IPS-NIHi7 (cell line): Measurements from ENCODE around the gene RASGEF1C.

Experiments used
- DNase-seq: peaks from one replicate; pipeline ENCODE4 v3.0.0; 2012; ENCODE audit warnings: mixed read lengths; ENCODE audit errors: extremely low spot score

The RASGEF1C gene

DNA sequence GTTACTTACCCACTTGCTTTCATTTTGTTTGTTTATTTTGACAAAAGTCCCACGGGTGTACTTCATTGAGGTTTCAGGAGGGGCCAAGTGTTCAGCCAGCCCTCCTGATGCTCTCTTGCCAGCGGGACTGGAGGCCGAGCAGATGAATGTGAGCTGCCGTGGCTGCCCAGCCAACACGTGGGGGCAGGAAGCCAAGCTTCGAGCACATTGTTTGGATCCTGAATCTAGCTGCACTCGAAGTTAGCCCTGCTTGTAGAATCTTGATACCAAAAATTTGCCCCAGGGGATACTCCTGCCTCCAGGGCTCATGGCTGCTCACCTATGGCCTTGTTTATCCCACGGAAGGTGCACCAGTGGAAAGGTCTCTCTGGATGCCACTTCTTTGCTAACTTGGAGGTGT lies 49.3 kb downstream of the RASGEF1C start:
- DNase-seq: peak; percentile 7

- peak; percentile 6 for DNase-seq
These were observed 51.1 kb downstream of the RASGEF1C start for GRCh38 chr5:180157866-180158265.

GRCh38 chr5:180156141-180156540 lies 52.9 kb downstream of the RASGEF1C start:
- no peak for DNase-seq

DNA sequence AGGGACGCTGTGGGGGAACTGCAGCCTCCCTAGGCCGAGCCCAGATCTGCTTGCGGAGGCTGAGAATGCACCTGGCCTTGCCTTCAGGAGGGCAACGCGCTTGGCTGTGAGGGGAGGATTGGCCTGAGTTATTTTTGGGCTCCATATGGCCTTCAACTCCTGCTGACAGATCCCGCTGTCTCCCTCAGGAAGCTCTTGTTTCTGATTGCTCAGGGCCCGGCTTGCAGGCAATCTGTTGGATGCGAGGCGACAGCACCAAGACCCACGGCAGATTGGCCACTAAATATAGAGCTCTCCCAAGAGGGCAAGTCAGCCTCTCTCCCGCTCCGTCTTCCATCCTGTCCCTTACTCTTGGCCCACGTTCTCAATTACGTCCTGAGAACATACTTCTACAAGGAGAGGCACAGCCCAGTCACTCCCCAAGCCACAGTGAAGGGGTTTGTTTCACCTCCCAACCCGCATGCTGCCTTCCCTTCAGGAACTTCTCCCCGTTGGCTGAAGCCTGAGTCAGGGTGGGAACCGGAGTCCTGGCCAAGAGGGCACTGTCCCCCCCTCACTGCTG lies 53.6 kb downstream of the RASGEF1C start:
- no peak for DNase-seq

GRCh38 chr5:180154821-180155364 lies 54.1 kb downstream of the RASGEF1C start:
- no peak for DNase-seq

GRCh38 chr5:180153991-180154390 lies 55.0 kb downstream of the RASGEF1C start:
- DNase-seq: no peak

- DNase-seq: no peak
These were observed 55.9 kb downstream of the RASGEF1C start for GRCh38 chr5:180153099-180153498.

DNA sequence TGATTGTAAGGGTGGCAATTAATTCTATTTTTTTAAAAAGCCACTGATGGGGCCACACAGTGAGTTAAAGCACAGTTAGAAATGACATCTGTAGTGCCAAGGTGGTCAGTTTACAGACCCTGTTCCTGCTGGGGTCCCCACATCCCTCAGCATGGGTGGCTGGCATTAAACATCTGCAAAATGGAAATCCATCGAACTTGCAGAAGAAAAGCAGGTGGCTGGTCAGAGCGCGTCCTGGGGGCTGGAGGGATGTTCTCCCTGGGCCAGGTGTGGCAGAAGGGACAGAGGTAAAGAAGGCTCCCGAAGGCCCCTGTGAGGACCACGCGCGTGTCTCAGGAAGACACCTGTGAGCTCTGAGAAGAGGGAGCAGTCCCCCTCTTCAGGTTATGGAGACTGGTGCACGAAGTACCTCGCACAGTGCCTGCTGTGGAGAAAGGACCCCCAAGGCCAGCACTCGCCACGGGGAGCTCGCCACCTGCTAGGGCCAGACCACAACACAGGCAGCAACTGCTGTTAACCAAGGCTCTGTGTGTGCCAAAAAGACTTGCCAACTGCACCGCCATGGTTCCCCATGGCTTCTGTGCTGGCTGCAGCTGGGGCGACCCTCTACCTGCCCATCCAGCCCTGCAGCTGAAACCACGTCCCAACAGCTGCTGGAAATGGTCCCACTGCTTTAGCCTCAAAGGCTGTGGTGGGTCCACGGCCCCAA lies 65.2 kb downstream of the RASGEF1C start:
- peak; percentile 5 for DNase-seq

- DNase-seq: peak; percentile 7
These were observed 66.0 kb downstream of the RASGEF1C start for GRCh38 chr5:180142824-180143610.

GRCh38 chr5:180142021-180142765 lies 66.8 kb downstream of the RASGEF1C start:
- no peak for DNase-seq

- DNase-seq: no peak
These were observed 67.8 kb downstream of the RASGEF1C start for GRCh38 chr5:180141068-180141660.

- peak; percentile 8 for DNase-seq
These were observed 68.4 kb downstream of the RASGEF1C start for GRCh38 chr5:180140571-180140970.

DNA sequence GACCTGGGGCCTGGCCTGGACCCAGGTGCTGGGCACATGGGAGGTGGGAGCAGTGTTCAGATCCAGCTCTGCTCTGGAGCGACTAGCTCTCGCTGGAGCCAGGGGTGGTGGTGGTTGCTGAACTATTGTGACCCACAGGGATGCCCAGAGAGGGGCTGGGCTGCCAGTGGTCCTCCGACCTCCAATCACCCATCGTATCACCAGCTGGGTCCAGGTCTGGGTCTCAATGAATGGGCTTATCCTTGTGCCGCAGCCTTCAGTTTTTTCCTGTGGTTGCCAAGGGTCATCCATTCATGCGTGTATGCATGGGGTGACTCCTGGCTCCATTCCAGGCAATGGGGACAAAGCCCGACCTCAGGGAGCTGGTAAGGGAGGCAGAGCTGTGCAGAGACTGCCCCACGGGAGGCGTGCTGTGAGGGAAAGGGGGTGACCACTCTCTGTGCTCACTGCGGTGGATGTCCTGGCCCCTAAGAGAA lies 68.9 kb downstream of the RASGEF1C start:
- DNase-seq: peak; percentile 5

- no peak for DNase-seq
These were observed 69.3 kb downstream of the RASGEF1C start for GRCh38 chr5:180139731-180140055.

GRCh38 chr5:180138976-180139730 lies 69.9 kb downstream of the RASGEF1C start:
- no peak for DNase-seq

- DNase-seq: no peak
These were observed 70.6 kb downstream of the RASGEF1C start for GRCh38 chr5:180138214-180138975.

GRCh38 chr5:180137401-180138213 lies 71.4 kb downstream of the RASGEF1C start:
- no peak for DNase-seq

- peak; percentile 51 for DNase-seq
These were observed 72.2 kb downstream of the RASGEF1C start for GRCh38 chr5:180136630-180137381.
